Measurements from ENCODE around the gene NHERF1. TPM values are rescaled to one million over a fixed set of nuclear protein-coding genes. Genes with fewer than 3 reads are reported as not detected.

Gene NHERF1
- total RNA-seq, 1 experiment from 2014 or later: 21.3 TPM

DNA sequence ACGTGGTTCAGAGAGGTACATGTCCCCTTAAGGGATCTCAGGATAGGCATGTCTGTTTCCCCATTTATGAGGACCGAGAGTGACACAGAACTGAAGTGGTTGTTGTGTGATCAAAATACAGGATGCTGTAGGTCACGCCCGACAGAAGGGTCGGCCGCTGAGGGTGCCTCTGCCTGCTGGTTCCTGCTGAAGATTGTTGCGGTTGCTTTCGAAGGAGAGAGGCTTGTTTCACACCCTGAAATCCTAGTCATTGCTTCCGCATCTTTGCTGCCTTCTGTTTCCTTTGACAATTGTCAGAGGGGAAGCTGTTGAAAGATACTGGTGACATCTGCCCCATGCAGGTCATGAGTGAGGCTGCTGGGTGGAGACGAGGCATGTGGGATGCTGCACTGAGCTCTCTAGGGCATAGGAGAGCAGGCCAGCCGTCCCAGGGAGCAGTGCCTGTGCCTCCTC lies 31.5 kb downstream of the NHERF1 start:
- no peak for DNase-seq (ENCODE audit: extremely low read depth, low read depth)

DNA sequence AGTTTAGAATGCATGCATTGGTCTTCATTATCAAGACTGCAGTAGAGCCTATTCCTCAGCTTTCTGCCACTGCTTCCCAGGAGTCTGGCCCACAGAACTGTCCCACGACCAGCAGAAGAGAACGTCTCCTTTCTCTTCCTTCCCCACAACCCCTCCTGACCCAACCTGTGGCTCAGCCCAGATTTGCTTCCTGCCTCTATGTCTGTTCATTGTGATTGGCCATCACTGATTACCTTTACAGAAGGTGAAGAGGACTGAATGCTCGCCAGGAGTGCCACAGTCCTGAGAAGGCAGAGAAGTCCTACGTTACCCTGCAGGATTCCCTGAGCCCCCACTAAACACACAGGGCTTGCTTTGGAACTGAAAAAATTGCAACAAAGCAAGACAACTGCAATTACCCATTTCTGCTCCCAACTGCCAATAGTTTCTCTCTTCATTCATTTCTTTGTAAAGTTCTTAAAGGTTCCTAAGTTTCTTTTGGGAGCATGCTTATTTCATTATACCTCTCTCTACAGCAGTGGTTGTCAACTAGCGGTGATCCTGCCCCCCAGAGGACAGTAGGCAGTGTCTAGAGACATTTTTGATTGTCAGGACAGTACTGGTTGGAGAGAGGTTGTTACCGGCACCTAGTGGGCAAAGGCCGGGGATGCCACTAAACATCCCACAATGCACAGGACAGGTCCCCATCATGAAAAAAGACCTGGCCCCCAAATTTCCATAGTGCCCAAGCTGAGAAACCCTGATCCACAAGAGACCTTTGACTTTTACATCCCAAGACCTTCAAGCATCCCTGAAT lies 32.2 kb downstream of the NHERF1 start:
- peak; percentile 52 for DNase-seq (ENCODE audit: extremely low read depth, low read depth)

DNA sequence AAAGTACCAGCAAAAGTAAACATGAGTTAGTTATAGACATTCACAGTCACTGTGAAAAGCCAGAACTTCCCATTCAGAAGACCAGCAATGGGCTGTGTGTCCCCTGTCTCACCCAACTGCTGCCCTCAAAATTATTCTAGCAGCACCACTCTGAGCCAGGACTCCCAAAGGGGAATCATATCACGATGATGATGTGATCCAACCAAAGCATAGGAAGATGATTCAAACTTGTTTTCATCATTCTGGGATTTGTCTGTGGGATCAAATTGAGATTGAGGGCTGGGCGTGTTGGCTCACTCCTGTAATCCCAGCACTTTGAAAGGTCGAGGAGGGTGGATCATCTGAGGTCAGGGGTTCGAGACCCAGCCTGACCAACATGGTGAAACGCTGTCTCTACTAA lies 34.1 kb downstream of the NHERF1 start:
- no peak for DNase-seq (ENCODE audit: extremely low read depth, low read depth)

DNA sequence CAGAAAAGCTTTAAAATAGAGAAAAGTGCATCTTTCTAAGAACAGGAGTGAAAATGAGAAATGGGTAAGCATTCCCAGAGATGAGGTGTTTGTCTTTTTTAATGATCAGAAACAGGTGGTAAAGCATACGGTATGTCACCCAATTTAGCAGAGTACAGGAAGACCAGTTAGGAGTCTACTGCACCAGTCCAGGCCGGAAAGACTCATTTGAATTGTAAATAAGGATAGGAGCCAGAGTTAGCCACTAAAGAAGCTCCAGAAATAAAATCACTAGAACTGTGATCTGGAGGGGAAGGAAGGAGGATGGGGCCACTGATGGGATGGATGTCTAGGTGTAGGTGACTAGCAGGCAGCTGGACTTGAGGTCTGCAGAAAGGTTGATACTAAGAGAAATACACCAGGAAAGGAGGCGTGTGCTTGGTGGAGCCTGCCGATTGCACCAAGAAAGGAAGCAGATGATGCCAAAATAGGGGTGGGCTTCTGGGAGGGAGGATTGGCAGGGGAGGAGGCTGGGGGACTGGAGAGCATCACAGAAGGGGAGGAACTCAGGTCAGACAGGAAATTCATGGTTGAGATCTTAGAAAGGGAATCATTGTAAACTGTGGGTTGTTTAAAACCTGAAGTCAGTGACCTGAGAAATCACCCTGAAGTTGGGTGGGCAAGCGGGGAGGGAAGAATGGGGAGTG lies 35.8 kb downstream of the NHERF1 start:
- DNase-seq (ENCODE audit: extremely low read depth, low read depth): no peak

DNA sequence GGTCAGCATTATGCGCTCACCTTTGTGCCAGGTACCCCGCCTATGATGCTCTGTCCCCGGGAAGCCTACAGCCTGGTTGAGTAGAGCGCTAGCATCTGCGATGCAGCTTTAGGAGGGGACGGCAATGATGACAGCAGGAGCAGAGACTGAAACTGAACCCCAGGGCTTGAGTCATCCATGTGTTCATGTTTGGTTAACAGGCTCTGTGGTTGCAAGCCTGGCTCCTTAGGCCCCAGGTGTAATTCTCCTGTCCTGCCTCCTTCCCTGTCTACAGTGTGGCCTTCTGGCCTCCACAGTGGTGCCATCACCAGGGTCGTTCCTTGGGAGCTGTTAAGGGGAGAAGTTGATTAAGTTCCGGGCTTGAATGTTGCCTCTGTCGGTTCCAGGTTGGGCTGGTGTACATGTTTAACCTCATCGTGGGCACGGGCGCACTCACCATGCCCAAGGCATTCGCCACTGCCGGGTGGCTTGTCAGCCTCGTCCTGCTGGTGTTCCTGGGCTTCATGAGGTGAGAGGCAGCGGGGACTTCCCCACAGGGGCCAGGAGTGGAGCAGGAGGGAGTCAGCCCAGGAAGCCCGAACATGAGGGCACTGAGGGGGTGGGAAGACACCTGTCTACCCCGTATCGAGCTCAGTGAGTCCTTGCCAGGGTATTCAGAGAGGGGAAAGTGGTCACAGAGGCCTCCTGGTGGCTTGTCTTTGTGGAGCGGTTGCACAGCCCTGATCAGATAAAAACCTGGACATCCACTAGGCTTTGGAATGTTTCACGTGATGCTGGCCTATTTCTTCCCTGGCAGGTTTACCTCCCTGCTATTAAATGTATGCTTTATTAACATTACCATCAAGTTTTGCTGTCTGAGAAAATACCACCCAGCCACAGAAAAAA lies 36.9 kb downstream of the NHERF1 start:
- DNase-seq (ENCODE audit: extremely low read depth, low read depth): no peak

DNA sequence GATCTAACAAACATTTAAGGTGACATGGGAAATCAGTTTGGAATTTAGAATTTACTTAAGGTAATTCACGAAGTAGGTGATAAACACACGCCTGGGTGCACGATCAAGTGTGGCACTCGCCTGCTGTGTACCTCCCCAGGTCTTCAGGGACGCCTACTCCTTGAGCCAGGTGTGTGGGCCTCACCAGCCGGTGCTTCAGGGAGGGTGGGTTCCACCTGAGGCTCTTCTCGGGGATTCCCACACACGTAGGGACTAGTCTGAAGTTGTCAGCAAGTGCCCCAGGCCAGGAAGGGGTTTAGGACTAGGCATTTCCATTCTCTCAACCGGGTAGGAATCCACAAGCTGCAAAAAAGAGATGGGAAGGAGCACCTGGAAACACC lies 37.5 kb downstream of the NHERF1 start:
- no peak for DNase-seq (ENCODE audit: extremely low read depth, low read depth)

DNA sequence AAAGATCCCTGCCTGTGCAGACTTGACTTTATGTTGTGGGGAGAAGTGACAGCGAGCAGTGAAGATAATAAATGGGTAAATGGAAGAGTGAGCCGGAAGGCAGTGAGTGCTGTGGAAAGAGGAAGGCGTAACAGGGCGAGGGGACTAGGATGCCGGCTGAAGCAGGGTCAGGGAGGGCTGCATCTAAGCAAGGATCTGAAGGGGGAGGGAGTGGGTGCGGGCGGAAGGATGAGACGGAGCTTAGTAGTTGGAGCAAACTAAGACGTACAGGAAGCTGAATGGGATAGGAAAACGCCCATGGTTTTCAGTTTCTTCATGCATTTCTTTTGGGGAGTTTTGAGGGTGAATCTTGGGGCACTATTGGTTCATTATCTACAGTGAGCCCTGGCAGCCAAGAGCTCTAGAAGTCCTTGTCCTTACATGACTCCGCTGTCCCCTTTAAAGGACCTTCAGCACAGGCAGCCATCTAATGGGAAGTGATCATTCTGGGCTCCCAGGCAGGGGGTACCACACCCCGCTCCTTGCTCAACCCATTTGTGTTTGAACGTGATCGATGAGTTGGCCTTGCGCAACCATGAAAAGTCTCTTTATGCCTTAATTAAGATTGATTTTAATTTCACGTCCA lies 38.1 kb downstream of the NHERF1 start:
- no peak for DNase-seq (ENCODE audit: extremely low read depth, low read depth)

DNA sequence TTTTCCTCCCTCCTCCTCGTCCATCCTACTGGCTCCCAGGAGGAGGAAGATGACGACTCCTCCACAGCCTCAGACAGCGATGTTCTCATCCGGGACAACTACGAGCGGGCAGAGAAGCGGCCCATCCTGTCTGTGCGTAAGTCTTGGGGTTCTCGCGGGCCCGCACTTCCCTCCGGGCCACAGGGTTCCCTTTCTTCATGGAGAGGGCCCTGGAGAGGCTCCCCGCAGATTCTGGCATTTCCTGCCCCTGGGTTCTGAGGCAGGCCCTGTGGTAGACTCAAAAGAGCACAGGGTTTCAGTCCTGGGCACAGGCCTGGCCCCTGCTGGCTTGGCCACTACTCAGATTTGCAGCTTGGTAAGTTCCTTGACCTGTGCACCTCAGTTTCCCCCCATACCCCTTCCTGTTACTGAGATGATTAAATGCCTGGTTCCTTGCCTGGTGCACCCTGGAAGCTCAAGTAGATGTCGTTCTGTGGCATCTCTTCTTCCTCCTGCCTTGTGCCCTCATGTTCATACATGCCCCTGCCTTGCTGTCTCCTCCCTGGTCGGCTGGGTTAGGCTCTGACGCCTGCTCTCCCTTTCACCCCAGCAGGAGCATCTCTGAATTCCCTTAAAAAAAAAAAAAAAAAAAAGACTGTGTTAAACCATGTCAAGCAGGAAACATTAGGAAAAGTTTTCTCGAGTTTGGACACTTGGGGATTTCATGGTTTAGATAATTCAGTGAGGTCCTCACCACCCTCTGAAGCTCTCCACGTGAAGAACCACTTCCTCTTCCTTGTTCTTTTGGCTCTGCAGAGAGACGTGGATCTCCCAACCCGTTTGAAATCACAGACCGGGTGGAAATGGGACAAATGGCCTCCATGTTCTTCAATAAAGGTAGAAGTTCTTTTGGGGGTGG lies 42.0 kb downstream of the NHERF1 start:
- no peak for DNase-seq (ENCODE audit: extremely low read depth, low read depth)

DNA sequence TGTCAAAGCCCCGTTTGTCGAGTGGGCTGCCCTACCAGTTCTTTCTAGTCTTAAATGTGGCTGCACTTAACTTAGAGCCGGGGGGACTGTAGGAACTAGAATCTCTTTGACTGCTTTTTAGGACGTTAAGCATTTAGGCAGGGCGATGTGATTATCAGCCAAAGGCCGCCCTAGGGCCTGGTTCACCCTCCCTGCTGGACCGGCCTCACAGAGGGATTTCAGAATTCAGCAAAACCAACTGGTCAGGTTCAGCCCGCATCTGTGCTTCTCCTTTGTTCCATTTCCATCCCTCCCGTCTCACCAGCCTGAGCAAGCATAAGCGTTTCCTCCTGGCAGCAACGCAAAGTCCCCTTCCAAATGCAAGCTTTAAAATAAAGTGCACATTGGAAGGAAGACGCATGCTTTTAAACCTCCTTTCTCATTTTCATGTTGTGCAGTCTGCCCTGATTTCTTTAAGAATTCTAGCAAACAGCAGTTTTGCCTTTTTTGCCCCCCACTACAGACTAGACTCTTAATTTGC lies 44.2 kb downstream of the NHERF1 start:
- DNase-seq (ENCODE audit: extremely low read depth, low read depth): no peak

DNA sequence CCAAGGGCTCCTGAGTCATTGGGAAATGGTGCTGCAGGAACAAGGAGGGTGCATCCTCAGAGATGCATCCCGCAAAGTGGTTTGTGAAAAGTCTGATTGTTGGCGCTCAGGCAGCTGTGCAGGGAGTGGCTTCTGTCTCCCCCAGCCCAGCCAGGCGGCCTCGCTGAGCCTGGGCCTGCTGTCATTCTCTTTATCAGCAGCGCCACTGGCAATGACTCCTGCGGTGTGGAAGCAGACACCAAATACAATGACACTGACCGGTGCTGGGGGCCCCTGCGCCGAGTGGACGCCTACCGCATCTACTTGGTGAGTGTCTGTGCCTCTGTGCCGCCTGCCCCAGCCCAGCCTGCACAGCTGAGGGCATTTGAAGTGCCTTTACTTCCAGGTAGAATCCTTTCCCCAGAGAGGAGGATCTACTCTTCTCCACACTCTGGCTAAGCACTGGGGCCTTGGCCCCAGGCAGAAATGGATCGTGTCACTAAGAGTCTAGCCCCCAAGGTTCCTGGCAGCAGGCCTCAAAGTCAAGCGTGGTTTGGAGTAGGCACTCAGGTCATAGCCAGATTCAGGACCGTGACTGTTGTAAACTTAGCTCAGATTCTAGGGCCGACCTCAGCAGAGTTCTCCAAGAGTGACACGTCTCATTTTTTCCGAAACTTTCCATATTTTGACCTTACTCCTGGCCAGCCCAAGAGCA lies 47.0 kb downstream of the NHERF1 start:
- no peak for DNase-seq (ENCODE audit: extremely low read depth, low read depth)

DNA sequence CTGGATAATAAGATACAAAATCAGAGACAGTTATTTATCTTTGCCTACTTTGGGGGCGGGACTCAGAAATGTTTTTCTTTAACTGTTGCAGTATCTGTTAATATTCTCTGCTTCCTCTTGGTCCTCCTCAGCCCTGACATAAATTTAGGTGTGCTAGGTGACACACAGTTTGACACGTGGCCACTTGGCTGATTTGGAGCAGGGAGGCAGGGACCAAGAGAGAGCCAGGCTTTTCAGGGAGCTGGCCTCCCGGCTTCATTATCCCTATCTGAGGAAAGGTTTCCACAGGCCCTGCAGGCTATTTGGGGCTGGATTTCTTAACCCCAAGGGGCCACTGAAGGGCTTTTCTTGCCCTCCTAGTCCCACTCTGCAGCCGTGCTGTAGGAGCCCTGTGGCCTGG lies 47.8 kb downstream of the NHERF1 start:
- no peak for DNase-seq (ENCODE audit: extremely low read depth, low read depth)

DNA sequence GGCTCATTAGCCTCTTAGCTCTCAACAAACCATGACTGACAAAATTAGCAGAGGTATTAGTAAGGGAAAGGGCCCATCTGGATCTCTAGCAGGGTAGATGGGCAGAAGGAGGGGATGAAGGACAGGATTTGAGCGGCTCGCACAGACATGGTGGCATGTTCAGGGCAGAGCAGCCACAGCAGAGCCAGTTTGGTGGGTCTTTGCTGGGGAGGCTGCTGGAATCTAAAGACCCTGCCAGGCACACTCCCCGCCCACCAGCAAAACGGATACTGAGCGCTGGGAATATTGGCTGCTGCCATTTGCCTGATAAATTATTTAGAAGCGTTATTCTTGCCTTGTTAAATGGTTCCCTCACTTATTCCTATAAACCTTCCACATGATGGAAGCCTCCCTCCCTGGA lies 48.4 kb downstream of the NHERF1 start:
- no peak for DNase-seq (ENCODE audit: extremely low read depth, low read depth)

DNA sequence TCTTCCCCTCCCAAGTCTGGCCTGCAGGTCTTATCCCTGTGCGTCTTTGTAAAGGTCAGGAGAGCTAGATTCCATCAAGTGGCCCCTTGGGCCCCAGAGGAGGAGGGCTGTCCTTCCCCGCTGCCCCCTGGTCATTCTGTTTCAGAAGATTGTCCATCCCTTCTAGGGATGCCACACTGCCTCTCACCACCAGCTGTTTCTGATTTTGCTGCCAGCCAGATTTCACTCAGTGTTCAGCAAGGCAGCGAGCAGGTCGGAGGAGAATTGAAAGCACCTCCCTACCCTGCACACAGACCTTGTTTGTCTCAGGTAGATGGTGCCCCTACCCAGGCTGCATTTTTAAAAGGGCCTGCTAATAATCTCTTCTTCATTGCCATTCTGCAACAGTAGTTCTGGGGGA lies 49.4 kb downstream of the NHERF1 start:
- no peak for DNase-seq (ENCODE audit: extremely low read depth, low read depth)

DNA sequence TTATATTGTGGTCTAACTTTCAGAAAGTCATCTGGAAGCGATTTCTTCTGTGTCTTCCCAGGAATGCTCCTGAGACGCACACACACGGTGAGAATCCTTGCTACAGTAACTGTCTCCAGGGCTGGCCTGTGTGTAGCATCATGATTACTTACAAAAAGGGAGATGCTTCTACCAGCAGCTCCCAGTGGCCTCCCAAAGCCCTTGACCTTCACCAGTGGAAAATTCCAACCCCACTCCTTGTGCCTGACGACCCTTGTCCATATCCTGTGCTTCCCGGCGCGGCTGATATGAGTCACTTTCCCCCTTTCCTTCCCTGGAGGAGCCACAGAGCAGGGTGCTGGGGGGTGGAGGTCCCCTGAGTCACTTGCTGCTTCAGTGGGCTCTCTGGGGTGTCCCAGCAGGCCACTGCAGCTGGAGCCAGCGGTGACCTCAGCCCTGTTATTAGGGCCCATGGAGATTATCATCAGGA lies 49.8 kb downstream of the NHERF1 start:
- DNase-seq (ENCODE audit: extremely low read depth, low read depth): no peak

DNA sequence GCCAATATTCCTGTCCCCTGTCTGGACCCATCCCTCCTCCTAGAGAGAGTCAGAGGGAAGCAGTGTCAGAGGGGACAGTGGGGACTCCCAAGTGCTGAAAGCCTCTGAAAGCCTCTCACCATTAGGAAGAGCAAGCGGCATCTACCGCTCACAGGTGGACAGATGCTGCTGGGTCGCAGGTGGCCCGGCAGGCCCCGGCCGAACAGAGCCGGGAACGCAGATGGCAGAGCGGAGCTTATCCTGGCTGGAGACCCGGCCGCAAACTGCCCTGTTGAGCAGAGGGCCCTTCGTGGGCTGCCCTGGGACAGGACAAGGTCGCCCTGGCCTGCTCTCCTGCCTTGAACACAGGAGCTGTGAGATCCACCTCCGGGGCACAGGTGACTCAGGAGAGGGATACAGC lies 50.7 kb downstream of the NHERF1 start:
- DNase-seq (ENCODE audit: extremely low read depth, low read depth): no peak

DNA sequence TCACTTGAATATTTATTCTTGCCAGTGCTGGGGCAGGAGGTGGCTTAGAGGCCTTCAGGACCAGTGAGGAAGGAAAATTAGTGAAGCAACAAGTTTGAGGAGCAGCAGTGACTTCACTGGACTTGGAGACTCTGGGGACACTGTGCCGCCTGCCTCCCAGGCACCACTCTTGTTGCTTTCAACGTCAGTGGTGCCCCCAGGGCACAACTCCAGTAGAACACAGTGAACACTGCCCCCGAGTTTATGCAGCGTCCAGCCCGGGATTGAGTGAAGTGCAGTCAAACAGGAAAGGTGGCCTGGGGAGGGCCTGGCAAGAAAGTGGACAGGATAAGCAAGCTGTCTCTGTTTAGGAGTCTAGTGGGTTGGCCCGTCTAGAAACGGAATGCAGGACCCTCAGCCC lies 52.1 kb downstream of the NHERF1 start:
- no peak for DNase-seq (ENCODE audit: extremely low read depth, low read depth)

DNA sequence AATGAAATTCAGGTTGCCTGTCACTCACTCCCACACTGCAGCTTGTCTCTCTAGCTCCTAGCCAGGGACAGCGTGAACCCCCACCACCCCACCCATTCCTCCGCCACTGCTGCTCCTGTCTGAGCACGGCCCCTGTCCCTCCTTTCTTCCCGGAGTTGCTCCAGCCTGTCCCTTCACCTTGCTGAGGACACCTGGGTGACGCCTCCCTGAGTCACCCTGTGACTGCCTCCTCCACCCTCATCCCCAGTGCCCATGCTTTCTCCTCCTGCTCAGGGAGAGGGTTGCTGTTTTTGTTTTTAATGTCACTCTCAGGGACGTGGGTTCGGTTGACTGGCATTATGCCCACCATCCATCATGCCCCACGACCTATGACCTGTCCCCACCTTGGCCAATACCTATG lies 53.5 kb downstream of the NHERF1 start:
- DNase-seq (ENCODE audit: extremely low read depth, low read depth): no peak

DNA sequence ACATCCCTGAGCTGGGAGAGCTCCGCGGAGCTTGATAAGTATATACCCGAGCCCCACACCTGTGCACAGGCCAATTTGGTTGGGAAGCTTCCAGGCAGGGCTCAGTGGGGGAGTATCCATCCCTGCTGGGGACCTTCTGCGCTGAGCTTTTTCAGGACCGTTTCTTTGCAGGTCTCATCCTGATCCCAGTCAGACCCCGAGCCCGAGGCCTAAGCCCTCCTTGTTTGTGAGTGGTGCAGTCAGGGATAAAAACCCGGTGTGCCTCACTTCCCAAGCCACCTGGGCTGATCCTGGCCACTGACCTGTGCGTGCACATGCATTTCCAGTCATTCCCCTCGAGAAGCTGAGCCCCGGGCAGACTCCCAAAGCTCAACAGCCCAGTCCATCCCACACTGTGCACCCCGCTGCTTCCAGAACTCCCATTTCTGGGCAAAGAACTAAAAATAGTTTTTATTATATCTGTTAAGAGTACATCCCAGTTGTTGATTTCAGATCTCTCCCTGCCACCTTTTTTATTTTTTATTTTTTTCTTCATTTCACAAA lies 55.0 kb downstream of the NHERF1 start:
- no peak for DNase-seq (ENCODE audit: extremely low read depth, low read depth)

DNA sequence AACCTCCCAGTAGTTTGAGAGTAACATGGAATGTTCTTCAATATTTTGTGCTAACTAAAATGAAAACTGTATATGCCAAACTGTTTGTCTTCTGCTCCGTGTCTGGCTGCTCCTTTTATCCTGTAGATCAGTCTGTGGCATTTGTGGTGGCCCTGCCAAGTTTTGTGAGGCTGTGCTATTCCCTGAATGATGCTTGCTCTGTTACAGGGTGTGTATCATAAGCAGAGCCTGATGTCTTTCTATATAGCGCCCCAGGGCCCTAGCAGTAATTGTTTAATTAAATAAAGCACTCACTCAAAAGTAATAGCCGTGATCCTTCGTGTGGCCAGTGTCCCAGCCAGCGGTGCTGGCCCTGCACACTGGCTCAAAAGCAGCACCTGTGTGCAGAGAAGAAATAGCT lies 55.5 kb downstream of the NHERF1 start:
- no peak for DNase-seq (ENCODE audit: extremely low read depth, low read depth)

Data from NCI-H460 (cell line).